Endothelial cell of umbilical vein (primary cell): ENCODE measurements around the gene SYDE1.

Experiments
- EZH2 ChIP-seq: IDR thresholded peaks from 2 replicates; pipeline ENCODE4 v1.6.1; 2012; ENCODE audit warnings: borderline replicate concordance, low read depth, mild to moderate bottlenecking, moderate library complexity, low read length, inconsistent platforms; ENCODE audit not compliant: severe bottlenecking
- FOS ChIP-seq: IDR thresholded peaks from 2 replicates; pipeline ENCODE4 v1.6.1; 2011; ENCODE audit warnings: mild to moderate bottlenecking, low read length, moderate library complexity, borderline replicate concordance; ENCODE audit not compliant: insufficient read depth
- JUN ChIP-seq: IDR thresholded peaks from 2 replicates; pipeline ENCODE4 v1.6.1; 2011; ENCODE audit warnings: borderline replicate concordance, low read depth; ENCODE audit not compliant: insufficient read length, insufficient read depth
- MYC ChIP-seq: IDR thresholded peaks from one replicate; pipeline ENCODE4 v1.6.1; 2011; ENCODE audit warnings: mild to moderate bottlenecking, low read depth, low read length
- POLR2A ChIP-seq: IDR thresholded peaks from 2 replicates; pipeline ENCODE4 v1.6.1; 2012; ENCODE audit warnings: low read depth, mild to moderate bottlenecking, control low read depth, low read length
- POLR2AphosphoS5 ChIP-seq: IDR thresholded peaks from 2 replicates; pipeline ENCODE4 v1.6.1; 2012; ENCODE audit warnings: low read depth, mild to moderate bottlenecking, control low read depth, low read length, moderate library complexity; ENCODE audit not compliant: insufficient read depth
- TF ChIP-seq, protein P1 (sequence below), 2 donors: IDR thresholded peaks; 1 replicate in 1 of 2; 2 replicates in 1 of 2; pipeline ENCODE4 v1.5.1; 2011; ENCODE audit warnings: low read length in 2 of 2, mild to moderate bottlenecking in 2 of 2, moderate library complexity in 2 of 2, control low read depth in 1 of 2, inconsistent platforms in 1 of 2, low read depth in 1 of 2; ENCODE audit not compliant: insufficient read depth in 1 of 2; ENCODE audit errors: extremely low read depth in 1 of 2
- TF ChIP-seq, protein P2 (sequence below): IDR thresholded peaks from 2 replicates; pipeline ENCODE4 v1.6.1; 2011; ENCODE audit not compliant: insufficient read depth, insufficient read length

DNA sequence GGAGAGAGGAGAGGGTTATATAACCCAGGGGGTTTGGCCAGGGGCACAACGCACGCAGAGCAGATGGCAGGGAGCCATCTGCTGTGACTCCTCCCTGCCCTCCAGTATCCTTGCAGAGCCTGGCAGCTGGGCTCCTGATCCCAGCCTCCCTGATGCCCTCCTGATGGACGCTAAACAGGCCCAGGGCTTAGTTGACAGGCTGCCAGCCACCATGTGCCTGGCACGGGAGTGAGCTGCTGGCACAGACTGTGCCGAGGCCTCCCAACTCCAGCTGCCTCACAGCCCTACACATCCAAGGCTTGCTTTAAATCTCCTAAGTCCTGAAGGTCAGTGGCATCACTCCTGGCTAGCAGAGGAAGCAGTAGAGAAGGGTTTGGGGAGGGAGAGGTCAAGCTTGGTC lies 16.7 kb downstream of the SYDE1 start:
- TF ChIP-seq, protein P1, sequence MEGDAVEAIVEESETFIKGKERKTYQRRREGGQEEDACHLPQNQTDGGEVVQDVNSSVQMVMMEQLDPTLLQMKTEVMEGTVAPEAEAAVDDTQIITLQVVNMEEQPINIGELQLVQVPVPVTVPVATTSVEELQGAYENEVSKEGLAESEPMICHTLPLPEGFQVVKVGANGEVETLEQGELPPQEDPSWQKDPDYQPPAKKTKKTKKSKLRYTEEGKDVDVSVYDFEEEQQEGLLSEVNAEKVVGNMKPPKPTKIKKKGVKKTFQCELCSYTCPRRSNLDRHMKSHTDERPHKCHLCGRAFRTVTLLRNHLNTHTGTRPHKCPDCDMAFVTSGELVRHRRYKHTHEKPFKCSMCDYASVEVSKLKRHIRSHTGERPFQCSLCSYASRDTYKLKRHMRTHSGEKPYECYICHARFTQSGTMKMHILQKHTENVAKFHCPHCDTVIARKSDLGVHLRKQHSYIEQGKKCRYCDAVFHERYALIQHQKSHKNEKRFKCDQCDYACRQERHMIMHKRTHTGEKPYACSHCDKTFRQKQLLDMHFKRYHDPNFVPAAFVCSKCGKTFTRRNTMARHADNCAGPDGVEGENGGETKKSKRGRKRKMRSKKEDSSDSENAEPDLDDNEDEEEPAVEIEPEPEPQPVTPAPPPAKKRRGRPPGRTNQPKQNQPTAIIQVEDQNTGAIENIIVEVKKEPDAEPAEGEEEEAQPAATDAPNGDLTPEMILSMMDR (IDR thresholded peaks at IDR 0.05; ENCODE audit: extremely low read depth in 1 of 2, insufficient read depth in 1 of 2, low read depth in 1 of 2, low read length in 2 of 2): no peak
- TF ChIP-seq EZH2 (no peak), POLR2A (no peak), MYC (no peak), JUN (no peak), POLR2AphosphoS5 (no peak), FOS (no peak)
- TF ChIP-seq, protein P2, sequence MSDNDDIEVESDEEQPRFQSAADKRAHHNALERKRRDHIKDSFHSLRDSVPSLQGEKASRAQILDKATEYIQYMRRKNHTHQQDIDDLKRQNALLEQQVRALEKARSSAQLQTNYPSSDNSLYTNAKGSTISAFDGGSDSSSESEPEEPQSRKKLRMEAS: no peak
